GM10847 (cell line): ENCODE data around the gene RASGRP3.

Experiments
- POLR2A ChIP-seq: IDR thresholded peaks from 2 replicates; pipeline ENCODE4 v1.6.1; 2011; ENCODE audit not compliant: insufficient read length; ENCODE audit errors: extremely low read depth

The RASGRP3 gene

GRCh38 chr2:33478968-33479731 lies 2.7 kb downstream of the RASGRP3 start:
- no peak for TF ChIP-seq POLR2A

DNA sequence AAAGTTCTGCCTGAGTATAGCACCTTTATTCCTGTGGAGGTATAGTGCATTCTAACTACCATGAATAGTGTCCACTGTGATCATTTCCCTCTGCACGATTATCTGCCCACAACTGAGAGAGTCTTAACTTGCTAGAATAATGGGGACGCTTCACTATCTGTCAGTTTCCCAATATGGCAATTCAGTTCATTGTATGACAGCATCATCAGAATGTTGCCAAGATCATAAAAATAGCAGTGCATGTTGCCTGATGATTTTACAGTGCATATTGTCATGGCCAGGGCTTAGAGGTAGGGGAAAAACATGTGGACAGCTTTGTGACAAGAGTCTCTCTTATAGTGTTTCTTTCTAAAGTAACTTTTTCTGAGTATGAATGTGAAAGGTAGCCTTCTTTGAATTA lies 6.1 kb downstream of the RASGRP3 start:
- no peak for TF ChIP-seq POLR2A

GRCh38 chr2:33484042-33484621 lies 7.7 kb downstream of the RASGRP3 start:
- no peak for TF ChIP-seq POLR2A

GRCh38 chr2:33485051-33485450 lies 8.6 kb downstream of the RASGRP3 start:
- TF ChIP-seq POLR2A, result no peak

DNA sequence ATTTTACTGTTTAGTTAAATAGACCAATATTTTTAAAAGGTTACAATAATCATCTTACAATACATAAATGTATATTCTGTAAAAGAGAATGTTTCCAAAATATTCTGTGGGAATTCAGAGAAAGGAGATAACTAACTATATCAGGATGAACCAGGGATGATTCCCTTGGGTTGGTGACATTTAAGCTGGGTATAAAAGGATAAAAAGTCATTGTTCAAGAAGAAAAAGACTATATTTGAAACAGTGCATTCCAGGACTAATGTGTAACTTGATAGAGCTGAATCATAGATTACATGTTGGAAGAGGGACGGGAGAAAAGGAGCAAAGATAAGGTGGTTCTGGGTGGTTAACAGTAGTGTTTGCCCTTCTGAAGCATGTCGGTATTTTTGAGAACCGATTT lies 10.1 kb downstream of the RASGRP3 start:
- no peak for TF ChIP-seq POLR2A

- TF ChIP-seq POLR2A, result no peak
Observed at GRCh38 chr2:33488178-33488690, 11.8 kb downstream of the RASGRP3 start.

DNA sequence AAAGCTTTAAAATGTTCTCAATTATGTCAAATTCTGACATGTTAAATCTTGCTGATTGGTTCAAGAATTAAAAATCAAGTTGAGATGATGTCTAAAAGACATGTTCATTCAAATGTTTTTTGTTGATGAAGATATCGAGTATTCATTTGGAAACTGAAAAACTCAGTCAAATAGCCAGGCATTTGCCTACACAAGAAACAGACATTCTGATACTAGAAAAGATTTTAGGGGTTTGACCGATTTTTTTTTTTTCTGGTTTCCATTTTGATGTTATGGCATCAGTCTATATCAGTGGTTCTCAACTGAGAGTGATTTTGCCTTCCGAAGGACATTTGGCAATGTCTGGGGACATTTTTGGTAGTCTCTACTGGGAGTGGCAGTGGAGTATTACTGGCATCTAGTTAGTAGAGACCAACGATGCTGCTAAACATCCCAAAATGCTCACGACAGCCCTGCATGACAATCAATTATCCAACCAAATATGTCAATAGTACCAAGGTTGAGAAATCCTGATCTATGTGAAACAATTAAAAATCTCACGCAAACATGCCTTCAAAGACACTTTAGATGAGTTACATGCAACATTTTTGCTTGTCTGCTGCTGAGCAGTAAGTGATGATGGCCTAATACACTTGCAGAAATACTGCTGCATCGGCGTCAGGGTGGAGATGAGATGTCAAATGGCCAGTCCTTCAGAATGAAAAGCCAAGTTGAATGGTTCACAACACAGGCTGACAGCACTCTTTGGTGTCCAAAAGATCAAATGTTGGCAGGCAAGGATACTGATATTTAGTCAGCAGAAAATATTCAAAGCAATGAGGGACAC lies 12.5 kb downstream of the RASGRP3 start:
- TF ChIP-seq POLR2A, result no peak

- no peak for TF ChIP-seq POLR2A
Observed at GRCh38 chr2:33489835-33490431, 13.5 kb downstream of the RASGRP3 start.

- no peak for TF ChIP-seq POLR2A
Observed at GRCh38 chr2:33491441-33492084, 15.1 kb downstream of the RASGRP3 start.

- no peak for TF ChIP-seq POLR2A
Observed at GRCh38 chr2:33492399-33493134, 16.1 kb downstream of the RASGRP3 start.

DNA sequence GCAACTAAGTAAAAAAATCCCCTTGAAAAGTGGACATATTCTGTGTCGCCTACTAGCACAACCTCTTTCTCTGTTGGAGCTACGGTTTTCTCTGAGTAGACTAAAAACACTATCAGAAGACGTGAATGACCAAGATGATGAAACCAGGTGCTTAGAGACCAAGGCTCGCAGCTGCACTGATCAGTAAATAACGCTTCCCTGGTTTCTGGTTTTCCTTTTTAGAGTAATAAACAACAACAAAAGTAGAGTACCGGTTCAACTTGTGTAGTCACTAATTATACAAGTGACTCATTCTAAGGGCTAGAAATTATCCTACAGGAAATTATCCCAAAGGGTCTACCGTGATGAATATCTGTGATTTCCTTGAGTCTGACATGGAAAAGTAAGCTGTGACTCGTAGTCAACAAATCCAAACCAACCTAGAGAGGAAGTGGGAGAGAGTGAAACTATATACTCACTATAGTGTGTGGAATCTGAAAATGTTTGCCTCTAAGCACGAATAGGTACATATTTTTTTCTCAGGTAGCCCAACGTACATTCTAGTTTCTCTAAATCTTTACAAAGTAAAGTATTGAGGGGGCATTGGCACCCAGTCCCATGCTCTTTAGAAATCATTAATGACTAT lies 17.8 kb downstream of the RASGRP3 start:
- TF ChIP-seq POLR2A, result no peak

- no peak for TF ChIP-seq POLR2A
Observed at GRCh38 chr2:33494877-33495641, 18.6 kb downstream of the RASGRP3 start.

GRCh38 chr2:33495683-33496082 lies 19.2 kb downstream of the RASGRP3 start:
- TF ChIP-seq POLR2A, result no peak

DNA sequence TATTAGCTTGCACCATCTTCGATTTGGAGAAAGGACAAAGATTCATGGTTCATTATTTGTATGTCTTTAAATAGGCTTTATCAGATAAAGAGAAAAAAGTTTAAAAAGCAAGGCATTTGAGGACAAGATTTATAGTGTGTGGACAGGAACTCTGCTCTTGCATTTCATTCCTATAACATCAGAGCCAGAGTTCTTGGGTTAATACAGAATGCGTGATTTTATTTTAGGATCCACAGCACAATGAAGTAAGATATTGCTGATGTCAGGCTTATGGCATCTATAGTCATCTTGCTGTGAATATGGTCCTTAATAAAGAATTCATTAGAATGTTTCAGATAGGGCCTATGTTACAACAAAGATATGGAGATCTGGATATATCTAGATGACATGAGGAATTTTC lies 19.7 kb downstream of the RASGRP3 start:
- TF ChIP-seq POLR2A, result no peak

- no peak for TF ChIP-seq POLR2A
Observed at GRCh38 chr2:33496726-33497125, 20.3 kb downstream of the RASGRP3 start.
